CD4-positive, alpha-beta T cell treated with Interleukin-6 at 100 ng/mL for 8 hours (primary cell): ENCODE data around the gene GTF2H3.

Experiments
- DNase-seq: peaks from one replicate; pipeline ENCODE4 v3.0.0-alpha.2; 2020; ENCODE audit warnings: mixed read lengths, low spot score

The GTF2H3 gene

GRCh38 chr12:123645878-123646277 is 12.2 kb downstream of the GTF2H3 start:
- no peak for DNase-seq

- DNase-seq, result no peak
Observed at GRCh38 chr12:123648401-123648800, 14.8 kb downstream of the GTF2H3 start.

GRCh38 chr12:123654129-123654701 is 20.6 kb downstream of the GTF2H3 start:
- DNase-seq, result no peak

GRCh38 chr12:123655420-123655819 is 21.8 kb downstream of the GTF2H3 start:
- DNase-seq, result no peak

- DNase-seq, result no peak
Observed at GRCh38 chr12:123656392-123656791, 22.8 kb downstream of the GTF2H3 start.

GRCh38 chr12:123657211-123657610 is 23.6 kb downstream of the GTF2H3 start:
- no peak for DNase-seq

GRCh38 chr12:123659996-123660727 is 26.5 kb downstream of the GTF2H3 start:
- DNase-seq, result no peak

- DNase-seq, result no peak
Observed at GRCh38 chr12:123667771-123668170, 34.1 kb downstream of the GTF2H3 start.

GRCh38 chr12:123670882-123671728 is 37.5 kb downstream of the GTF2H3 start, which contains the start of gene TCTN2:
TSS of gene TCTN2 (plus strand) at chr12:123671113. CDS start at chr12:123671241, 128 bp downstream.
- peak; percentile 93 for DNase-seq

GRCh38 chr12:123671876-123672275 is 38.2 kb downstream of the GTF2H3 start:
- no peak for DNase-seq

GRCh38 chr12:123675436-123675835 is 41.8 kb downstream of the GTF2H3 start:
- DNase-seq, result no peak

- no peak for DNase-seq
Observed at GRCh38 chr12:123676616-123677320, 43.1 kb downstream of the GTF2H3 start.

GRCh38 chr12:123678981-123679380 is 45.4 kb downstream of the GTF2H3 start:
- DNase-seq, result no peak

GRCh38 chr12:123681605-123682004 is 48.0 kb downstream of the GTF2H3 start:
- no peak for DNase-seq

GRCh38 chr12:123683964-123684363 is 50.3 kb downstream of the GTF2H3 start:
- DNase-seq, result no peak

- DNase-seq, result no peak
Observed at GRCh38 chr12:123686636-123687190, 53.1 kb downstream of the GTF2H3 start.

- DNase-seq, result no peak
Observed at GRCh38 chr12:123690191-123690840, 56.7 kb downstream of the GTF2H3 start.

GRCh38 chr12:123696207-123696606 is 62.6 kb downstream of the GTF2H3 start:
- no peak for DNase-seq

- DNase-seq, result no peak
Observed at GRCh38 chr12:123696646-123697045, 63.0 kb downstream of the GTF2H3 start.

- DNase-seq, result no peak
Observed at GRCh38 chr12:123705935-123706334, 72.3 kb downstream of the GTF2H3 start.

- DNase-seq, result no peak
Observed at GRCh38 chr12:123707466-123707865, 73.8 kb downstream of the GTF2H3 start.
